Measurements from ENCODE around the gene NUDT15. TPM values are rescaled to one million over a fixed set of nuclear protein-coding genes. Genes with fewer than 3 reads are reported as not detected.
"Not testable (repeated sequence)": the region's sequence is repeated elsewhere in the genome, so short reads cannot be mapped to it uniquely, and the experiment has no call there.

Gene NUDT15
- total and polyA plus RNA-seq, 2 experiments from 2014 or later: 12.7 to 21.9 TPM

- Histone ChIP-seq H3K4me3 (no peak overlapping the region), H3K9me3 (ENCODE audit: low read depth) (no peaks in the 10 kb centered on the region), H3K36me3 (peaks cover 10% of the 10 kb centered on the region), H3K27ac (no peak overlapping the region), H3K4me1 (ENCODE audit: low read depth) (no peaks in the 10 kb centered on the region), H3K27me3 (no peaks in the 10 kb centered on the region)
- no peak for TF ChIP-seq CTCF (IDR thresholded peaks at IDR 0.05; ENCODE audit: low read depth, low read length)
- peak in 1 of 2 donors; percentile 61 for DNase-seq (ENCODE audit: low read depth in 1 of 2, low spot score in 1 of 2)
These were observed 6.4 kb downstream of the NUDT15 start for GRCh38 chr13:48043789-48044503.

- H3K27me3 ChIP-seq: no peaks in the 10 kb centered on the region
- no peak overlapping the region for H3K27ac ChIP-seq
- no peak overlapping the region for H3K4me3 ChIP-seq
- no peaks in the 10 kb centered on the region for H3K9me3 ChIP-seq (ENCODE audit: low read depth)
- H3K4me1 ChIP-seq (ENCODE audit: low read depth): no peaks in the 10 kb centered on the region
- no peak for TF ChIP-seq CTCF (IDR thresholded peaks at IDR 0.05; ENCODE audit: low read depth, low read length)
- no peak for DNase-seq (ENCODE audit: low read depth in 1 of 2, low spot score in 1 of 2)
- H3K36me3 ChIP-seq: peaks cover 19% of the 10 kb centered on the region
These were observed 13.0 kb downstream of the NUDT15 start for GRCh38 chr13:48050550-48050949.

- H3K27me3 ChIP-seq: no peaks in the 10 kb centered on the region
- no peak overlapping the region for H3K4me3 ChIP-seq
- H3K4me1 ChIP-seq (ENCODE audit: low read depth): no peaks in the 10 kb centered on the region
- H3K36me3 ChIP-seq: peaks cover 9% of the 10 kb centered on the region
- no peak overlapping the region for H3K27ac ChIP-seq
- no peaks in the 10 kb centered on the region for H3K9me3 ChIP-seq (ENCODE audit: low read depth)
- no peak for TF ChIP-seq CTCF (IDR thresholded peaks at IDR 0.05; ENCODE audit: low read depth, low read length)
- DNase-seq (ENCODE audit: low read depth in 1 of 2, low spot score in 1 of 2): no peak
These were observed 17.1 kb downstream of the NUDT15 start for GRCh38 chr13:48054601-48055000.

GRCh38 chr13:48055712-48056111, 18.2 kb downstream of the NUDT15 start:
- Histone ChIP-seq H3K4me3 (no peak overlapping the region), H3K4me1 (ENCODE audit: low read depth) (no peaks in the 10 kb centered on the region), H3K9me3 (ENCODE audit: low read depth) (no peaks in the 10 kb centered on the region), H3K36me3 (peaks cover 8% of the 10 kb centered on the region), H3K27me3 (no peaks in the 10 kb centered on the region), H3K27ac (no peak overlapping the region)
- no peak for TF ChIP-seq CTCF (IDR thresholded peaks at IDR 0.05; ENCODE audit: low read depth, low read length)
- DNase-seq (ENCODE audit: low read depth in 1 of 2, low spot score in 1 of 2): no peak

GRCh38 chr13:48058536-48058935, 21.0 kb downstream of the NUDT15 start:
- H3K4me3 ChIP-seq; H3K27me3 ChIP-seq; H3K36me3 ChIP-seq; H3K27ac ChIP-seq; H3K4me1 ChIP-seq (ENCODE audit: low read depth); H3K9me3 ChIP-seq (ENCODE audit: low read depth); DNase-seq (ENCODE audit: low read depth in 1 of 2, low spot score in 1 of 2): not testable (repeated sequence)

GRCh38 chr13:48059951-48060350, 22.4 kb downstream of the NUDT15 start:
- H3K27me3 ChIP-seq; H3K4me3 ChIP-seq; H3K27ac ChIP-seq; H3K36me3 ChIP-seq; H3K4me1 ChIP-seq (ENCODE audit: low read depth); DNase-seq (ENCODE audit: low read depth in 1 of 2, low spot score in 1 of 2); H3K9me3 ChIP-seq (ENCODE audit: low read depth): not testable (repeated sequence)

Measured in cardiac muscle cell (in vitro differentiated cells and primary cell).